HG03095 (cell line): ENCODE data around the gene NGF.
"Not testable (repeated sequence)": the region's sequence is repeated elsewhere in the genome, so short reads cannot be mapped to it uniquely, and the experiment has no call there.

Experiments
- ATAC-seq: cut with Tn5 transposase; IDR thresholded peaks from one replicate; pipeline ENCODE4 v1.9.1; 2021; ENCODE audit warnings: moderate library complexity; ENCODE audit not compliant: unreplicated experiment

Gene NGF

GRCh38 chr1:115310581-115311473 is 27.2 kb downstream of the NGF start:
- no peak for ATAC-seq

- ATAC-seq = not testable (repeated sequence)
Observed at GRCh38 chr1:115309504-115309903, 28.5 kb downstream of the NGF start.

GRCh38 chr1:115308969-115309368 is 29.1 kb downstream of the NGF start:
- no peak for ATAC-seq

GRCh38 chr1:115307661-115308060 is 30.4 kb downstream of the NGF start:
- no peak for ATAC-seq

- no peak for ATAC-seq
Observed at GRCh38 chr1:115306146-115306545, 31.9 kb downstream of the NGF start.

GRCh38 chr1:115303364-115303763 is 34.7 kb downstream of the NGF start:
- no peak for ATAC-seq

GRCh38 chr1:115302390-115302961 is 35.6 kb downstream of the NGF start:
- no peak for ATAC-seq

GRCh38 chr1:115301438-115302020 is 36.5 kb downstream of the NGF start:
- ATAC-seq = no peak

GRCh38 chr1:115300087-115300876 is 37.8 kb downstream of the NGF start:
- no peak for ATAC-seq

GRCh38 chr1:115299266-115299665 is 38.8 kb downstream of the NGF start:
- no peak for ATAC-seq

- ATAC-seq = peak; percentile 89
Observed at GRCh38 chr1:115296981-115297380, 41.1 kb downstream of the NGF start.

- no peak for ATAC-seq
Observed at GRCh38 chr1:115295904-115296696, 41.9 kb downstream of the NGF start.

GRCh38 chr1:115293899-115294298 is 44.1 kb downstream of the NGF start:
- no peak for ATAC-seq

- no peak for ATAC-seq
Observed at GRCh38 chr1:115293006-115293405, 45.0 kb downstream of the NGF start.

- ATAC-seq = no peak
Observed at GRCh38 chr1:115291741-115292140, 46.3 kb downstream of the NGF start.

GRCh38 chr1:115289940-115290339 is 48.1 kb downstream of the NGF start:
- ATAC-seq = no peak

- no peak for ATAC-seq
Observed at GRCh38 chr1:115288591-115289198, 49.4 kb downstream of the NGF start.

GRCh38 chr1:115286431-115287205 is 51.4 kb downstream of the NGF start:
- ATAC-seq = no peak

GRCh38 chr1:115284209-115284608 is 53.8 kb downstream of the NGF start:
- ATAC-seq = no peak
